Suprapubic skin (tissue), 4 donors: ENCODE measurements around the gene GPR75.

Experiments
- POLR2A ChIP-seq, 2 donors: fragments of 450-650 bp; IDR thresholded peaks; one replicate each; pipeline ENCODE4 v1.6.1; 2017; ENCODE audit warnings: antibody characterized with exemption in 2 of 2, mild to moderate bottlenecking in 2 of 2, moderate library complexity in 2 of 2
- POLR2AphosphoS5 ChIP-seq, 3 donors: sonication (generic); formaldehyde crosslinking; IDR thresholded peaks; one replicate each; pipeline ENCODE4 v1.6.1; 2017; ENCODE audit warnings: antibody characterized with exemption in 3 of 3
- TF ChIP-seq, protein P1 (sequence below), 2 donors: fragments of 200-600 bp in 1 of 2; fragments of 450-650 bp in 1 of 2; sonication (generic) in 1 of 2; IDR thresholded peaks; one replicate each; pipeline ENCODE4 v1.5.1; 2016 to 2019; ENCODE audit warnings: antibody characterized with exemption in 2 of 2, mild to moderate bottlenecking in 1 of 2, moderate library complexity in 1 of 2

DNA sequence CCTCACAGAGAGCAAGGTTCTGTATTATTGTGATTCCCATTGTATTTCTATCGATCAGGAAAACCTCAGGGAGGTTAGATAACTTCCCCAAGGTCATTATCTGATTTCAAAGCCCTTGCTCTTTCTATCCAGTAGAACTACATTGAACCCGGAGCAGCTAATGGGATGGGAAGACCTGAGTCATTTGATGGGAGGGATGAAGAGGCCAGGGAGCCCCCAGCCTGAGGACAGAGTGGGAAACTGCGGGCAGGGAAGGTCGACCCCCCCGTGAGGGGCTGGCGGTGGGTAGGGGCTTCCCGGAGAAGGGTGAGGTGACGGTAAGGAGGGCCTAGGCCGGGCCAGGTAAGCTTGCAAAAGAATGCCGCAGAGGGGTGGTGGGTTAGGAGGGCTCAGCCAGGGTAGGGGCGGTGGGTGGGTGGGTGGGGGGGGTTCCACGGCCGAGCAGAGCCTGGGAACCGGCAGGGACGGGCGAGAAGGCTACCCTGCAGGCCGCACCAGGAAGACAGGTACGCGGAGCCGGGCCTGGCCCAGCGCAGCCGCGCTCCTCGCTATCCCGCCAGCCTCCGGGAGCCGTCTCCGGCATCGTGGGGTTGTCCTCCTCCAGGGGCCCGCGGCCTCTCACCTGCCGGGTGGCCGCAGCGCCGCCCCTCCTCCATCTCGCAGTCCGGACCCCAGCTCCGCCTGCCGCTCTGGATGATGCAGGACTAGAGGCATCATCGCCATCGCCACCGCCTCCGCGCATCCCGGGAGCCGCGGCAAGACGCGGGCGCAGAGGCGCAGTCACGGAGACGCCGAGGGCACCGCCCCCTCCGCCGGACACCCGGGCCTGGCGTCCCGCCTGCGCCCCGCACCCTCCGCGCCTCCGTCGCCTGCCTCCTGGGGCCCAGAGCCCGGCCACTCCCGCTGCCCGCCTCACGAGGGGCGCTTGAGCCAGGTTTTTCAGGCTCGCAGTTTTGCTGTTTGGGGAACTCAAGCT lies at the start of gene GPR75:
- TF ChIP-seq POLR2AphosphoS5 (IDR thresholded peaks at IDR 0.05) (no peak), POLR2A (IDR thresholded peaks at IDR 0.05) (no peak)
- TF ChIP-seq, protein P1, sequence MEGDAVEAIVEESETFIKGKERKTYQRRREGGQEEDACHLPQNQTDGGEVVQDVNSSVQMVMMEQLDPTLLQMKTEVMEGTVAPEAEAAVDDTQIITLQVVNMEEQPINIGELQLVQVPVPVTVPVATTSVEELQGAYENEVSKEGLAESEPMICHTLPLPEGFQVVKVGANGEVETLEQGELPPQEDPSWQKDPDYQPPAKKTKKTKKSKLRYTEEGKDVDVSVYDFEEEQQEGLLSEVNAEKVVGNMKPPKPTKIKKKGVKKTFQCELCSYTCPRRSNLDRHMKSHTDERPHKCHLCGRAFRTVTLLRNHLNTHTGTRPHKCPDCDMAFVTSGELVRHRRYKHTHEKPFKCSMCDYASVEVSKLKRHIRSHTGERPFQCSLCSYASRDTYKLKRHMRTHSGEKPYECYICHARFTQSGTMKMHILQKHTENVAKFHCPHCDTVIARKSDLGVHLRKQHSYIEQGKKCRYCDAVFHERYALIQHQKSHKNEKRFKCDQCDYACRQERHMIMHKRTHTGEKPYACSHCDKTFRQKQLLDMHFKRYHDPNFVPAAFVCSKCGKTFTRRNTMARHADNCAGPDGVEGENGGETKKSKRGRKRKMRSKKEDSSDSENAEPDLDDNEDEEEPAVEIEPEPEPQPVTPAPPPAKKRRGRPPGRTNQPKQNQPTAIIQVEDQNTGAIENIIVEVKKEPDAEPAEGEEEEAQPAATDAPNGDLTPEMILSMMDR (IDR thresholded peaks at IDR 0.05): no peak
